Choroid plexus epithelial cell (primary cell): Measurements from ENCODE around the gene THSD7B.

Experiments
- DNase-seq: peaks from one replicate; pipeline ENCODE4 v3.0.0-alpha.2; 2010; ENCODE audit warnings: low read depth
- H3K4me3 ChIP-seq: 2 replicates; pipeline ENCODE4 v1.5.1; 2011; ENCODE audit warnings: low read depth, mild to moderate bottlenecking, control low read depth, low read length, moderate library complexity
- CTCF ChIP-seq: conservative IDR thresholded peaks from 2 replicates; pipeline ENCODE4 v1.5.1; 2011; ENCODE audit warnings: low read depth, mild to moderate bottlenecking, control low read depth, inconsistent platforms, low read length, moderate library complexity

THSD7B gene

DNA sequence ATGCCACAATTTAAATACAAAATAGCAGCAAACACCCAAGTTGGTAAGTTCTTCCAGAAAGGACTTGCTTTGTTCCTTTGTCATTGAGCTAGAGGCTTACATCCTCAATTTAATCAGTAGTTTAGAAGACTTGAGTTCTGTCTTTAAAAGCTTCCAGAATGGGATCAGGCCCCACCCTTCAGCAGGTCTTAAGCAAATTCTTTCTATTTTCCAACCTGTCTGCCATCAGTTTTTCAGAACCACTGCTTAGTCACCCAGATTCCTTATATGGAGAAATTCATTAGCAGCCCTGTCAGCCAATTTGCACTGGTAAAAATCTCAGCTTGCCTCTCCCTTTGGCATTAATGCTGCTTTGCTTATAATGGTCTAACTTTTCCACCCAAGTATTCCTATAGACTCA is 935.3 kb downstream of the THSD7B start:
- TF ChIP-seq CTCF = no peak
- H3K4me3 ChIP-seq = no peak overlapping the region
- no peak for DNase-seq

- no peak for TF ChIP-seq CTCF
- no peak overlapping the region for H3K4me3 ChIP-seq
- DNase-seq = no peak
Observed at GRCh38 chr2:137705296-137705695, 940.0 kb downstream of the THSD7B start.

- DNase-seq = no peak
- no peak for TF ChIP-seq CTCF
- H3K4me3 ChIP-seq = no peak overlapping the region
Observed at GRCh38 chr2:137706786-137707613, 941.7 kb downstream of the THSD7B start.

DNA sequence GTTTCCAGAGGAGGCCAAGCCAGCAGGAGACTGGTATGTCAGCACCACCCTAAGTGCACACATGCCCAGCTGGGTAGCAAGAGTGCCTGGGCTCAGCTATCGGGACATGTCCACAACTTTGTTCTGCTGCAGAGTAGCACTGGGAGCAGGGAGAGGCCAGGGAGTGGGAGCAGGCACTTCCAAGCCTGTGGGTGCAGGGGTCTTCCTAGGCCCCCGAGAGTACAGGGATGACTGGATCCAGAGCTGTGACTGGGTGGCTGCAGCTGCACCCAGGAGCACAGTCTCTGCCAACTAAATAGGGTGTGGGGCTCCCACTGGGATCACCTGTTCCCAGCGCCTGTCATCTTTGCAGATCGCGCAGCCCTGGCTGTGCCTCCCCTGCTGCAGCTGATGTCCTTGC is 943.0 kb downstream of the THSD7B start:
- no peak for TF ChIP-seq CTCF
- DNase-seq = no peak
- H3K4me3 ChIP-seq = no peak overlapping the region

GRCh38 chr2:137715731-137716191 is 950.4 kb downstream of the THSD7B start:
- TF ChIP-seq CTCF = no peak
- no peak overlapping the region for H3K4me3 ChIP-seq
- DNase-seq = no peak

DNA sequence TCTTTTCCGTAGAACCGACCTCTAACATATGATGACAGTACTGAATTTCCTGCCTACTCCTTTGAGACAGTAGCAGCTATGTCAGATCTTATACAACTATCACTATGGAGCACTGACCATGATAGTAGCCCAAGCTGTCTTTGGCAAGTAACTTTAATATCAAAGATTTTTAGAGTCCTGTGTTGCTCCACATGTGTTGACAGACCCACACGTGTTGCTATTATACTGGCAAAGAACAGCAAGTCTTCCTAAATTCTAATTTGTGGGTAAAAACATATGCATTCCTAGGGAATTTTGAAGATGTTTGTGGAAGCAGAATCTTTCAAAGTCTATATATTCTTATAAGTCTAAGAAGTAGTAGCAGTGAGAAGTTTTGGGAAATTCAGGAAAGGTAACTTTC is 953.4 kb downstream of the THSD7B start:
- no peak for DNase-seq
- TF ChIP-seq CTCF = no peak
- H3K4me3 ChIP-seq = no peak overlapping the region

GRCh38 chr2:137721733-137722132 is 956.4 kb downstream of the THSD7B start:
- TF ChIP-seq CTCF = no peak
- no peak for DNase-seq
- H3K4me3 ChIP-seq = no peak overlapping the region
